Measurements from ENCODE around the gene MAST2.

Gene MAST2

GRCh38 chr1:45908611-45909140, 105.3 kb downstream of the MAST2 start:
- no peak overlapping the region for H3K27ac ChIP-seq
- TF ChIP-seq ZFX (IDR thresholded peaks at IDR 0.05) (no peak), CTCF (conservative IDR thresholded peaks at IDR 0.05) (no peak)

GRCh38 chr1:45911634-45912033, 108.2 kb downstream of the MAST2 start:
- TF ChIP-seq ZFX (IDR thresholded peaks at IDR 0.05) (no peak), CTCF (conservative IDR thresholded peaks at IDR 0.05) (no peak)
- H3K27ac ChIP-seq, result no peak overlapping the region

GRCh38 chr1:45913183-45913683, 109.8 kb downstream of the MAST2 start:
- TF ChIP-seq ZFX (IDR thresholded peaks at IDR 0.05), result no peak
- no peak for TF ChIP-seq CTCF (conservative IDR thresholded peaks at IDR 0.05)
- H3K27ac ChIP-seq, result no peak overlapping the region

GRCh38 chr1:45913731-45914501, 110.5 kb downstream of the MAST2 start:
- no peak for TF ChIP-seq ZFX (IDR thresholded peaks at IDR 0.05)
- TF ChIP-seq CTCF (conservative IDR thresholded peaks at IDR 0.05), result no peak
- H3K27ac ChIP-seq, result no peak overlapping the region

- no peak overlapping the region for H3K27ac ChIP-seq
- no peak for TF ChIP-seq ZFX (IDR thresholded peaks at IDR 0.05)
- TF ChIP-seq CTCF (conservative IDR thresholded peaks at IDR 0.05), result no peak
These were observed 111.4 kb downstream of the MAST2 start for GRCh38 chr1:45914836-45915235.

GRCh38 chr1:45922374-45922773, 119.0 kb downstream of the MAST2 start:
- H3K27ac ChIP-seq, result no peak overlapping the region
- TF ChIP-seq CTCF (conservative IDR thresholded peaks at IDR 0.05), result no peak
- TF ChIP-seq ZFX (IDR thresholded peaks at IDR 0.05), result no peak

- no peak overlapping the region for H3K27ac ChIP-seq
- TF ChIP-seq ZFX (IDR thresholded peaks at IDR 0.05) (no peak), CTCF (conservative IDR thresholded peaks at IDR 0.05) (no peak)
These were observed 119.4 kb downstream of the MAST2 start for GRCh38 chr1:45922813-45923212.

Data from C4-2B (cell line).